Activated CD8-positive, alpha-beta memory T cell treated with anti-CD3 and anti-CD28 coated beads, Interleukin-2, amount 10 ng/mL, durations not matched to agents 7 days and 5 days (primary cell): ENCODE results near the gene TXNDC11. TPM values are rescaled to one million over a fixed set of nuclear protein-coding genes. Genes with fewer than 3 reads are reported as not detected.

Experiments
- ATAC-seq: fragments of 150-1000 bp; cut with Tn5 transposase; one replicate; pipeline ENCODE4 v1.10.0; 2021; ENCODE audit warnings: moderate library complexity
- CTCF ChIA-PET: fragments of 350-600 bp; sonication (Branson Sonifier 250); formaldehyde crosslinking; loops from one replicate; lab custom pipeline; 2021; ENCODE audit warnings: antibody characterized with exemption; lab: Charles Lee
- DNase-seq: peaks from one replicate; pipeline ENCODE4 v3.0.0-alpha.2; 2020
- H3K27ac Mint-ChIP-seq: one replicate; pipeline ENCODE4 v1.8.0; 2021; ENCODE audit warnings: mild to moderate bottlenecking, mixed read lengths
- H3K27me3 Mint-ChIP-seq: one replicate; pipeline ENCODE4 v1.8.0; 2021; ENCODE audit warnings: mixed read lengths
- H3K36me3 Mint-ChIP-seq: one replicate; pipeline ENCODE4 v1.8.0; 2021; ENCODE audit warnings: mild to moderate bottlenecking, mixed read lengths
- H3K4me1 Mint-ChIP-seq: one replicate; pipeline ENCODE4 v1.8.0; 2021; ENCODE audit warnings: mixed read lengths
- H3K4me3 Mint-ChIP-seq: one replicate; pipeline ENCODE4 v1.8.0; 2021; ENCODE audit warnings: mild to moderate bottlenecking, moderate library complexity, mixed read lengths
- H3K9me3 Mint-ChIP-seq: one replicate; pipeline ENCODE4 v1.8.0; 2022; ENCODE audit warnings: low read depth, mixed read lengths
- total RNA-seq, 2 experiments: library from RNA; stranded (reverse); gene quantifications; one replicate each; pipeline ENCODE4 v1.2.3, GENCODE V29; 2021

Gene TXNDC11
- total RNA-seq, 2 experiments from 2014 or later: 41.3 to 47.2 TPM

- DNase-seq (no peak), ATAC-seq (no peak)
- Mint-ChIP-seq H3K4me1 (peaks cover 59% of the 10 kb centered on the region), H3K27me3 (no peaks in the 10 kb centered on the region), H3K9me3 (no peaks in the 10 kb centered on the region), H3K4me3 (no peak overlapping the region), H3K27ac (peak overlapping the region; percentile 42), H3K36me3 (peaks cover 47% of the 10 kb centered on the region)
- CTCF ChIA-PET: interaction anchor here (1.5 to 3.0 kb wide), 2 partner anchors 34 to 148 kb away, joined by 5 to 9 read pairs; no protein-coding TSS in a partner anchor
These were observed 62.4 kb downstream of the TXNDC11 start for GRCh38 chr16:11679941-11680911.

- Mint-ChIP-seq H3K9me3 (no peaks in the 10 kb centered on the region), H3K4me1 (peaks cover 60% of the 10 kb centered on the region), H3K27me3 (no peaks in the 10 kb centered on the region), H3K36me3 (peaks cover 41% of the 10 kb centered on the region), H3K4me3 (no peak overlapping the region), H3K27ac (no peak overlapping the region)
- ATAC-seq (no peak), DNase-seq (no peak)
- CTCF ChIA-PET: interaction anchor here (1.2 to 3.0 kb wide), 4 partner anchors 10 to 389 kb away, joined by 3 to 9 read pairs (median 6); no protein-coding TSS in a partner anchor
These were observed 63.4 kb downstream of the TXNDC11 start for GRCh38 chr16:11679250-11679649.

GRCh38 chr16:11677959-11678881 lies 64.4 kb downstream of the TXNDC11 start:
- no peaks in the 10 kb centered on the region for H3K9me3 Mint-ChIP-seq
- no peak overlapping the region for H3K4me3 Mint-ChIP-seq
- peaks cover 60% of the 10 kb centered on the region for H3K4me1 Mint-ChIP-seq
- no peak for ATAC-seq
- peaks cover 34% of the 10 kb centered on the region for H3K36me3 Mint-ChIP-seq
- no peak for DNase-seq
- H3K27me3 Mint-ChIP-seq: no peaks in the 10 kb centered on the region
- CTCF ChIA-PET: interaction anchor here (0.7 to 3.0 kb wide), 5 partner anchors 11 to 720 kb away, joined by 3 to 9 read pairs (median 5); no protein-coding TSS in a partner anchor
- peak overlapping the region; percentile 65 for H3K27ac Mint-ChIP-seq

GRCh38 chr16:11677451-11677951 lies 65.2 kb downstream of the TXNDC11 start:
- CTCF ChIA-PET: interaction anchor here (0.7 kb wide), 1 partner anchor 720 kb away, joined by 3 read pairs; no protein-coding TSS in a partner anchor
- ATAC-seq: no peak
- H3K9me3 Mint-ChIP-seq: no peaks in the 10 kb centered on the region
- no peak for DNase-seq
- H3K27ac Mint-ChIP-seq: no peak overlapping the region
- H3K27me3 Mint-ChIP-seq: no peaks in the 10 kb centered on the region
- no peak overlapping the region for H3K4me3 Mint-ChIP-seq
- peaks cover 28% of the 10 kb centered on the region for H3K36me3 Mint-ChIP-seq
- peaks cover 60% of the 10 kb centered on the region for H3K4me1 Mint-ChIP-seq

- Mint-ChIP-seq H3K27me3 (no peaks in the 10 kb centered on the region), H3K4me3 (no peak overlapping the region), H3K9me3 (no peaks in the 10 kb centered on the region), H3K36me3 (peaks cover 27% of the 10 kb centered on the region), H3K4me1 (peaks cover 59% of the 10 kb centered on the region), H3K27ac (no peak overlapping the region)
- CTCF ChIA-PET: no interaction called here
- ATAC-seq (no peak), DNase-seq (no peak)
These were observed 65.9 kb downstream of the TXNDC11 start for GRCh38 chr16:11676799-11677198.

- Mint-ChIP-seq H3K36me3 (peaks cover 23% of the 10 kb centered on the region), H3K4me1 (peaks cover 52% of the 10 kb centered on the region), H3K27me3 (no peaks in the 10 kb centered on the region), H3K27ac (no peak overlapping the region), H3K4me3 (no peak overlapping the region), H3K9me3 (no peaks in the 10 kb centered on the region)
- no peak for DNase-seq
- CTCF ChIA-PET: interaction anchor here (1.6 kb wide), 1 partner anchor 280 kb away, joined by 4 read pairs; no protein-coding TSS in a partner anchor
- no peak for ATAC-seq
These were observed 66.8 kb downstream of the TXNDC11 start for GRCh38 chr16:11675561-11676511.

GRCh38 chr16:11674818-11675560 lies 67.7 kb downstream of the TXNDC11 start:
- Mint-ChIP-seq H3K27ac (no peak overlapping the region), H3K9me3 (no peaks in the 10 kb centered on the region), H3K36me3 (peaks cover 21% of the 10 kb centered on the region), H3K27me3 (peaks cover under 1% of the 10 kb centered on the region), H3K4me1 (peaks cover 54% of the 10 kb centered on the region), H3K4me3 (no peak overlapping the region)
- DNase-seq: no peak
- no peak for ATAC-seq
- CTCF ChIA-PET: interaction anchor here (0.8 to 1.6 kb wide), 4 partner anchors 24 to 279 kb away, joined by 3 to 4 read pairs (median 3); no protein-coding TSS in a partner anchor

GRCh38 chr16:11674001-11674817 lies 68.4 kb downstream of the TXNDC11 start:
- no peak for DNase-seq
- no peak overlapping the region for H3K27ac Mint-ChIP-seq
- peaks cover 9% of the 10 kb centered on the region for H3K27me3 Mint-ChIP-seq
- H3K4me1 Mint-ChIP-seq: peaks cover 55% of the 10 kb centered on the region
- no peak overlapping the region for H3K4me3 Mint-ChIP-seq
- ATAC-seq: no peak
- peaks cover 14% of the 10 kb centered on the region for H3K36me3 Mint-ChIP-seq
- no peaks in the 10 kb centered on the region for H3K9me3 Mint-ChIP-seq
- CTCF ChIA-PET: interaction anchor here (0.8 to 1.6 kb wide), 4 partner anchors 24 to 278 kb away, joined by 3 to 4 read pairs (median 3); no protein-coding TSS in a partner anchor

GRCh38 chr16:11673091-11674000 lies 69.3 kb downstream of the TXNDC11 start:
- H3K4me3 Mint-ChIP-seq: no peak overlapping the region

More at GRCh38 chr16:11673091-11674000, 69.3 kb downstream of the TXNDC11 start:
- Mint-ChIP-seq H3K27ac (peak overlapping the region; percentile 58), H3K9me3 (no peaks in the 10 kb centered on the region), H3K27me3 (peaks cover 9% of the 10 kb centered on the region), H3K36me3 (peaks cover 7% of the 10 kb centered on the region), H3K4me1 (peaks cover 48% of the 10 kb centered on the region)
- ATAC-seq (no peak), DNase-seq (no peak)
- CTCF ChIA-PET: interaction anchor here (1.4 to 1.6 kb wide), 2 partner anchors 29 to 277 kb away, joined by 3 to 4 read pairs; no protein-coding TSS in a partner anchor
